Germinal center (tissue), 1 donor: ENCODE measurements around the gene POLR2L.

ENCODE experiments used
- DNase-seq: peaks from one replicate; pipeline ENCODE4 v3.0.0; 2012; ENCODE audit warnings: mixed read lengths, low spot score

The POLR2L gene

GRCh38 chr11:842370-843002, at the start of gene POLR2L, which contains the start of gene TSPAN4:
POLR2L (minus strand) TSS chr11:842529; CDS start chr11:842508, 21 bp downstream.
TSPAN4 (plus strand) TSS chr11:842852; CDS start chr11:850305, 7,453 bp downstream.
- peak; percentile 92 for DNase-seq

GRCh38 chr11:890794-891540, 48.6 kb upstream of the POLR2L start:
- DNase-seq: no peak

GRCh38 chr11:889687-890475, 47.6 kb upstream of the POLR2L start:
- no peak for DNase-seq

GRCh38 chr11:889257-889656, 46.9 kb upstream of the POLR2L start:
- no peak for DNase-seq

- no peak for DNase-seq
Measured at GRCh38 chr11:888310-889212, 46.2 kb upstream of the POLR2L start.

- DNase-seq: no peak
Measured at GRCh38 chr11:887589-887988, 45.3 kb upstream of the POLR2L start.

- DNase-seq: no peak
Measured at GRCh38 chr11:886568-886967, 44.2 kb upstream of the POLR2L start.

GRCh38 chr11:884578-885070, 42.3 kb upstream of the POLR2L start:
- DNase-seq: no peak

GRCh38 chr11:883527-883926, 41.2 kb upstream of the POLR2L start:
- no peak for DNase-seq

GRCh38 chr11:882596-882995, 40.3 kb upstream of the POLR2L start:
- DNase-seq: no peak

GRCh38 chr11:880447-880846, 38.1 kb upstream of the POLR2L start:
- no peak for DNase-seq

GRCh38 chr11:877565-877964, 35.2 kb upstream of the POLR2L start:
- no peak for DNase-seq

- no peak for DNase-seq
Measured at GRCh38 chr11:876545-876944, 34.2 kb upstream of the POLR2L start.

GRCh38 chr11:875769-876301, 33.5 kb upstream of the POLR2L start:
- no peak for DNase-seq

GRCh38 chr11:875203-875602, 32.9 kb upstream of the POLR2L start:
- no peak for DNase-seq

- no peak for DNase-seq
Measured at GRCh38 chr11:873706-874105, 31.4 kb upstream of the POLR2L start.

- DNase-seq: no peak
Measured at GRCh38 chr11:872799-873198, 30.5 kb upstream of the POLR2L start.

GRCh38 chr11:871472-871871, 29.1 kb upstream of the POLR2L start:
- DNase-seq: no peak

GRCh38 chr11:870418-870817, 28.1 kb upstream of the POLR2L start:
- no peak for DNase-seq

- no peak for DNase-seq
Measured at GRCh38 chr11:870127-870413, 27.7 kb upstream of the POLR2L start.

- no peak for DNase-seq
Measured at GRCh38 chr11:869399-870126, 27.2 kb upstream of the POLR2L start.
